SK-N-MC (cell line): ENCODE results near the gene MOB4.

Experiments used
- EZH2 ChIP-seq: fragments of 200-600 bp; sonication (generic); IDR thresholded peaks from one replicate; pipeline ENCODE4 v1.6.1; 2017; ENCODE audit warnings: antibody characterized with exemption
- FOXP2 ChIP-seq: optimal IDR thresholded peaks from 2 replicates; pipeline ENCODE3; 2011; ENCODE audit warnings: mild to moderate bottlenecking, moderate library complexity; ENCODE audit not compliant: insufficient read depth; ENCODE audit errors: extremely low read length, control extremely low read depth
- POLR2AphosphoS5 ChIP-seq: IDR thresholded peaks from 2 replicates; pipeline ENCODE4 v1.6.1; 2012; ENCODE audit warnings: mild to moderate bottlenecking, low read depth, low read length, borderline replicate concordance

GRCh38 chr2:197498235-197498936, 17.5 kb upstream of the MOB4 start:
- TF ChIP-seq EZH2 (no peak), FOXP2 (no peak), POLR2AphosphoS5 (no peak)
